ENCODE measurements around the gene TP73.

Gene TP73

DNA sequence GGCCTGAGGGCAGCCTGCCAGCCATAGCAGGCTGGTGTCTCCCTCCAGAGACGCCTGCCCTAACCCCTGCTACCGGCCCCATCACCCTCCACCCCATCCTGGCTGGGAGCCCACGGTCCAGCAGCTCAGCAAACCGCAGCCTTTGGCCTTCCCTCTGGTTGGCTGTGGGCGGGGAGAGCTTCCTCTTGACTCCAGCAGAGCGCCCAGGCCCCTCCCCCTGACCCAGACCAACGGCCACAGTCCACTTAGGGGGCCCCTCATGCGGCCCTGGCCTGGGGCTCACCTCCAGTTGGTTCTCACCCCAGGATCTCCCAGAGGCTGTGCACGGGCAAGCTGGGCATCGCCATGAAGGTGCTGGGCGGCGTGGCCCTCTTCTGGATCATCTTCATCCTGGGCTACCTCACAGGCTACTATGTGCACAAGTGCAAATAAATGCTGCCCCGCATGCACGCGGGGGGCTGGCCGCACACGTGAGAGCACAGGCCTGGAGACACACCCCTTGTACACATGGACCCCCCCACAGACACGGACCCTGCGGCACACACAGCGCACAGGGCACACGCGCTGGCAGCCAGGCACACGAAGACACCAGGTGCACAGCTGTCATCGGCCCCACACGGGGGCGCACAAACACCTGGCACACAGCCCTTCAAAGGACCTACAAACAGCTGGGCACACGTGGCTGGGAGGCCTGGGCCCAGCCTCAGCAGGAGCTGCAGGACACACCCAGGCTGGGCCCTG is 123.3 kb downstream of the TP73 start:
- TF ChIP-seq, protein P1, sequence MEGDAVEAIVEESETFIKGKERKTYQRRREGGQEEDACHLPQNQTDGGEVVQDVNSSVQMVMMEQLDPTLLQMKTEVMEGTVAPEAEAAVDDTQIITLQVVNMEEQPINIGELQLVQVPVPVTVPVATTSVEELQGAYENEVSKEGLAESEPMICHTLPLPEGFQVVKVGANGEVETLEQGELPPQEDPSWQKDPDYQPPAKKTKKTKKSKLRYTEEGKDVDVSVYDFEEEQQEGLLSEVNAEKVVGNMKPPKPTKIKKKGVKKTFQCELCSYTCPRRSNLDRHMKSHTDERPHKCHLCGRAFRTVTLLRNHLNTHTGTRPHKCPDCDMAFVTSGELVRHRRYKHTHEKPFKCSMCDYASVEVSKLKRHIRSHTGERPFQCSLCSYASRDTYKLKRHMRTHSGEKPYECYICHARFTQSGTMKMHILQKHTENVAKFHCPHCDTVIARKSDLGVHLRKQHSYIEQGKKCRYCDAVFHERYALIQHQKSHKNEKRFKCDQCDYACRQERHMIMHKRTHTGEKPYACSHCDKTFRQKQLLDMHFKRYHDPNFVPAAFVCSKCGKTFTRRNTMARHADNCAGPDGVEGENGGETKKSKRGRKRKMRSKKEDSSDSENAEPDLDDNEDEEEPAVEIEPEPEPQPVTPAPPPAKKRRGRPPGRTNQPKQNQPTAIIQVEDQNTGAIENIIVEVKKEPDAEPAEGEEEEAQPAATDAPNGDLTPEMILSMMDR (IDR thresholded peaks at IDR 0.05; ENCODE audit: insufficient read depth, low read depth, low read length, missing control alignments): peak; percentile 62
- peak; percentile 79 for DNase-seq (ENCODE audit: low read depth)
- no peak overlapping the region for H3K4me3 ChIP-seq (ENCODE audit: low read length)

DNA sequence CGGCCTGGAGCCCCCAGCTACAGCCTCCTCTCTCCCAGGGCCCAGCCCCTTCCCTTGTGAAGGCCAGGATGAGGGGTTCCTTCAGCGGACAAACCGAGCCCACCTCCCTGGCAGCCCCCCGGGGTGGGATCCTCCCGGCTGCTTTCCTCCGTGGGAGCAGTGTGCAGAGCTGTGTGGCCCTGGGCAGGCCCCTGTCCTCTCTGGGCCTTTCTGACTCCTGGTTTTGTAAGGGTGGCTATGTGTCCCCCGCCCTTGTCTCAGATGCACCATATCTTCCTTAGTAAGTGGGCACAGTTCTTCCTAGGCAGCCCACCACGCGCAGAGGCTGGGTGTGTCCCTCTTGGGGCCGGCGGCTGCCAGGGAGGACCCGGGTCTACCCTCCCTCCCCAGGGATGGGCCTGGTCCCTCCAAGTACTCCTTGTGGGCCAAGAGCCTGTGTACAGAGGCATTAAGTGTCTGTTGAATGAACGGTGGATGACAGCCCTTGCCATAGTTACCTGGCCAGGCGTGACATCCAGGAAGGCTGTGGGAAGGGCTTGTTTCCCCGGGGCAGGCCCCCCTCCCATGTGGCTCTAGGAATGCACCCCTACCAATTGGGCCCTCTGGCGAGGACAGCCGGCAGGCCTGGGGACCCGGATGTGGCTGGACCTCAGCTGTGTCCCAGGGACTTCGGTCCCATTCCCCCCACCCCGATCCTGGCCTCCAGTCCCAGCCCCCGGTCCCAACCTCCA is 124.1 kb downstream of the TP73 start:
- TF ChIP-seq, protein P1 (IDR thresholded peaks at IDR 0.05; ENCODE audit: insufficient read depth, low read depth, low read length, missing control alignments): no peak
- DNase-seq (ENCODE audit: low read depth): no peak

DNA sequence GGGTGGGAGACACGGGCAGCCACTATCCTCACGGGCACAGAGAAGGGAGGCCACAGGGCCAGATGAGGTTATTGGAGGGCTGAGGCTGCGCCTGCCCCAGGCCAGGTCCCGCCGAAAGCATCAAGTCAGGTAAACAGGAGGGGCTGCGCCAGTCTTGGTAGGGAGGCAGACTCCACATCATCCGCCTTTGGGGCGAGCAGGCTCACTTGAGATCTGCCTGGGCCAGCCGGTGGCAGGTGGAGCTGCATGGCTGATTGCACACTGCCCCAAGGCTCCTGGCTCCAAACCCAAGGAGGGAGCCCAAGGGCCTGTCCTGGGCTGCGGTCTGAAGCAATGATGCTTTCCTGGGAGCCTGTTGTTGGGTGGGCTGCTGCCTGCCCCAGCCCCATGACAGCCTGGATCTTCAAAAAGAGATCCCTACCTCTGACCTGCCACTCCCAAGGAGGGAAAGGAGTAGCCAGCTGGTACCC is 124.8 kb downstream of the TP73 start:
- TF ChIP-seq, protein P1 (IDR thresholded peaks at IDR 0.05; ENCODE audit: insufficient read depth, low read depth, low read length, missing control alignments): no peak
- no peak overlapping the region for H3K4me3 ChIP-seq (ENCODE audit: low read length)
- no peak for DNase-seq (ENCODE audit: low read depth)

More for the DNA sequence above, 124.1 kb downstream of the TP73 start:
- H3K4me3 ChIP-seq (ENCODE audit: low read length): no peak overlapping the region

DNA sequence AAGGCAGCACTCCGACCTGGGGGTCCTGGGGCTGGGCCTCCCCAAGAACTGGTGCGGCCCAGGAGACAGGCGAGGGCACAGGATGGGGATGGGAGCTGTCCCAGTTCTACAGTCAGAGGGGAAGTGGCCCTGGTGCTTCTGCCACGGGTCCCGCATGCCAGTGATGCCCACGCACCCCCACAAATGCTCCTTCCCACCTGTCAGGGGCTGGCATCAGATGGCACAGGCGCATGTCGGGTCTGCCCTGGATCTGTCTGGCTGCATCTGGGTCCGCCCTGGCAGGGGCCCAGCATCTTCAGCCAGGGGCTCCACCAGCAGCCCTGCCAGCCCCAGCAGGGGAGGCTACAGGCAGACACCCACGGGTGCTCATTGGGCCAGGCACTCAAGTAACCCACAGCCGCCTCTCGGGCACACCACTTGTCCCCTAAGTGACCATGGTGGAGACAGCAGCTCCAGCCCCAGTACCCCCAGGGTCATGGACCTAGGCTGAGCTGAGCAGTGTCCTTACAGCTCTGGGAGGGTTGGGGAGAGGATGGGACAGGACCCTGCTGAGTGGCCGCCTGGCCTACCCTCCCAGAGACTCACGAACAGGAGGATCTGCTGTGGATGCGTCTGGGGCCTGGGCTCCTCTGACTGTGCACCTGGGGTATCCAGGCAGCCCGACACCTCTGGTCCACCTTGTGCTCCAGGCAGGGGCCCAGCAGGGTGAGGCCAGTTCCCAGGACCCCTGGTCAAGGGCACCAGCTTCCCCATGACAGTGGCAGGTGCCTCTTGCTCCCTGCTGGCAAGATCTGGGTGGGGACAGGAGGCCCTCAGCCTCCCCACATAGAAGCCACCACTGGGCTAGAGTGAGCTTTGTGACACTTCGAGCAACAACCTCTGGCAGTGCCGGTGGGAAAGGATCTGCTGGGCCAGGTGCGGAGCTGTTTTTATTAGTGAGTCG is 125.6 kb downstream of the TP73 start:
- TF ChIP-seq, protein P1 (IDR thresholded peaks at IDR 0.05; ENCODE audit: insufficient read depth, low read depth, low read length, missing control alignments): no peak
- no peak overlapping the region for H3K4me3 ChIP-seq (ENCODE audit: low read length)
- no peak for DNase-seq (ENCODE audit: low read depth)

DNA sequence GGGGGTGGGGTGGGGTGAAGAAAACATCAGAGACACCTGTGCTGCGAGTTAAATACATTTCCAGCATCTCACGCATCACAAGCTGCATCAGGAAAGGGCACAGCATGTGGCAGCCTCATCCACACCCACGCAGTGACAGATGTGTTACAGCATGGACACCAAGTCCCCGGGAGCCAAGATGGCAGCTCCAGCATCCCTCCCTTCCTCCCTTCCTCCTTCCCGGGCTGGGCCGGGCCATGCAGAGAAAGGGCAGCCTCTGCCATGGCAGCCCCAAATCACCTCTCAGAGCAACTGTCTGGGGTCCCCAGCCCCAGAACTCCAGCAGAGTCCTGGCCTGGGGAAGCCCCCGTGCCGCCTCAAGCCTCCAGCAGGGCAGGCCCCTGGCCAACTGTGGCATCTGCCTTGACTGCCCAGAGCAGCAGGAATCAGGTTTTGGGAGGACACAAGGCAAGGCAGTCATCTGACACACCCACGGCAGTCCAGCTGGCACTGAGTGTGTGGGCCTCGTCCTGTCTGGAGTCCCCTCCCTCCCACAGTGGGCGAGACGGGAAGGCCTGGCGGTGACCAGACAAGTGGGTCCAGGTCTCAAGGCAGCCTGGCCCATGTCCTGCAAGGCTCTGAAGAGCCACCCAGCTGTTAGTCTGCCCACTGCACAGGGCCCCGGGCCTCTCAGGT is 126.4 kb downstream of the TP73 start:
- no peak overlapping the region for H3K4me3 ChIP-seq (ENCODE audit: low read length)
- TF ChIP-seq, protein P1 (IDR thresholded peaks at IDR 0.05; ENCODE audit: insufficient read depth, low read depth, low read length, missing control alignments): no peak
- no peak for DNase-seq (ENCODE audit: low read depth)

DNA sequence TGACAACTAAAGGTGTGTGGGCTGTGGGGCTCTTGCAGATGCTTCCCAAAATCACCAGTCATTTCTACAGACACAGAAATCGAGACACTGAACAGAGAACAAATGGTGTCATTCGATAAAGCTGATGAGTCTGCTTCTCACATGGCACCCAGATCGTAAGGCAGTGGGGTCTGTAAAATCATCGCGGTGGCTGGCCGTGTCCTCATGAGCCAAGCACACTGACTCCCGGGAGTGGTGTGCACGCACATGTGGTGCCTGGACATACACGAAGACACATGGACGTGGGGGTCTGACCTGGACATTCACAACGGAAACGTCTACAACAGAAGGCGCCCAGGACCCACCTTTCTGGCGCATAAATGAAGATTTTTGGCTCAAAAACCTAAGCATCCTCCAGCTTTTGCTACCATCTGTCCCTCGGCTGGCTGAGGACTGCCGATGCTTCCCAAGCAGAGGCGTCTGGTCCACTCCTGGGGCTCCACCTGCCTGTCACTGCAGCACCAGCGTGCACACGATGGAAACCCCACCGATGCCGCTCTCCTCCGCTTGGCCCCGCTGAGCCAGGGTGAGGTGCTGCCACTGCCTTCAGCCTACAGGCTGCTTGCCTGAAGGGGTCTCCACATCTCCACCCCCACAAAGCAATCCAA is 127.1 kb downstream of the TP73 start:
- TF ChIP-seq, protein P1 (IDR thresholded peaks at IDR 0.05; ENCODE audit: insufficient read depth, low read depth, low read length, missing control alignments): no peak
- no peak for DNase-seq (ENCODE audit: low read depth)
- no peak overlapping the region for H3K4me3 ChIP-seq (ENCODE audit: low read length)
